ENCODE data around the gene UBE3B.
"Not testable (repeated sequence)": the region's sequence is repeated elsewhere in the genome, so short reads cannot be mapped to it uniquely, and the experiment has no call there.

The UBE3B gene

GRCh38 chr12:109477185-109477962 lies at the start of gene UBE3B, which contains the start of gene KCTD10:
Gene UBE3B, plus strand, starts transcription at chr12:109477634. Its CDS starts 5,918 bp downstream, at chr12:109483552.
Gene KCTD10, minus strand, starts transcription at chr12:109477300. Its CDS starts 38 bp downstream, at chr12:109477262.
- in situ Hi-C loops (cut with HindIII; ENCODE audit: low sequenced_read_pairs): no loop called here

GRCh38 chr12:109428037-109428629 lies 49.3 kb upstream of the UBE3B start:
- in situ Hi-C loops (cut with HindIII; ENCODE audit: low sequenced_read_pairs): no loop called here

- in situ Hi-C loops (cut with HindIII; ENCODE audit: low sequenced_read_pairs): not testable (repeated sequence)
Observed at GRCh38 chr12:109428804-109429203, 48.6 kb upstream of the UBE3B start.

GRCh38 chr12:109430244-109430643 lies 47.2 kb upstream of the UBE3B start:
- in situ Hi-C loops (cut with HindIII; ENCODE audit: low sequenced_read_pairs): no loop called here

- in situ Hi-C loops (cut with HindIII; ENCODE audit: low sequenced_read_pairs): no loop called here
Observed at GRCh38 chr12:109432431-109432830, 45.0 kb upstream of the UBE3B start.

- in situ Hi-C loops (cut with HindIII; ENCODE audit: low sequenced_read_pairs): no loop called here
Observed at GRCh38 chr12:109432842-109433304, 44.6 kb upstream of the UBE3B start.

GRCh38 chr12:109433618-109434017 lies 43.8 kb upstream of the UBE3B start:
- in situ Hi-C loops (cut with HindIII; ENCODE audit: low sequenced_read_pairs): no loop called here

GRCh38 chr12:109434582-109434981 lies 42.9 kb upstream of the UBE3B start:
- in situ Hi-C loops (cut with HindIII; ENCODE audit: low sequenced_read_pairs): no loop called here

GRCh38 chr12:109435428-109436187 lies 41.8 kb upstream of the UBE3B start:
- in situ Hi-C loops (cut with HindIII; ENCODE audit: low sequenced_read_pairs): no loop called here

- in situ Hi-C loops (cut with HindIII; ENCODE audit: low sequenced_read_pairs): no loop called here
Observed at GRCh38 chr12:109436188-109436560, 41.3 kb upstream of the UBE3B start.

- in situ Hi-C loops (cut with HindIII; ENCODE audit: low sequenced_read_pairs): no loop called here
Observed at GRCh38 chr12:109439181-109439580, 38.3 kb upstream of the UBE3B start.

- in situ Hi-C loops (cut with HindIII; ENCODE audit: low sequenced_read_pairs): not testable (repeated sequence)
Observed at GRCh38 chr12:109439951-109440350, 37.5 kb upstream of the UBE3B start.

- in situ Hi-C loops (cut with HindIII; ENCODE audit: low sequenced_read_pairs): no loop called here
Observed at GRCh38 chr12:109440851-109441490, 36.5 kb upstream of the UBE3B start.

- in situ Hi-C loops (cut with HindIII; ENCODE audit: low sequenced_read_pairs): no loop called here
Observed at GRCh38 chr12:109443794-109444193, 33.6 kb upstream of the UBE3B start.

GRCh38 chr12:109444259-109444658 lies 33.2 kb upstream of the UBE3B start:
- in situ Hi-C loops (cut with HindIII; ENCODE audit: low sequenced_read_pairs): no loop called here

- in situ Hi-C loops (cut with HindIII; ENCODE audit: low sequenced_read_pairs): no loop called here
Observed at GRCh38 chr12:109445191-109445609, 32.2 kb upstream of the UBE3B start.

GRCh38 chr12:109446869-109447268 lies 30.6 kb upstream of the UBE3B start:
- in situ Hi-C loops (cut with HindIII; ENCODE audit: low sequenced_read_pairs): no loop called here

GRCh38 chr12:109447482-109447881 lies 30.0 kb upstream of the UBE3B start:
- in situ Hi-C loops (cut with HindIII; ENCODE audit: low sequenced_read_pairs): no loop called here

GRCh38 chr12:109448272-109448671 lies 29.2 kb upstream of the UBE3B start:
- in situ Hi-C loops (cut with HindIII; ENCODE audit: low sequenced_read_pairs): no loop called here

GRCh38 chr12:109448707-109449390 lies 28.6 kb upstream of the UBE3B start:
- in situ Hi-C loops (cut with HindIII; ENCODE audit: low sequenced_read_pairs): no loop called here
